DMS 273 treated with DMSO at 0.1 percent for 48 hours (cell line): Measurements from ENCODE around the gene GSC2.

Experiments
- DNase-seq: peaks from one replicate; lab custom pipeline; 2025; lab: John Stamatoyannopoulos, UW

The GSC2 gene

DNA sequence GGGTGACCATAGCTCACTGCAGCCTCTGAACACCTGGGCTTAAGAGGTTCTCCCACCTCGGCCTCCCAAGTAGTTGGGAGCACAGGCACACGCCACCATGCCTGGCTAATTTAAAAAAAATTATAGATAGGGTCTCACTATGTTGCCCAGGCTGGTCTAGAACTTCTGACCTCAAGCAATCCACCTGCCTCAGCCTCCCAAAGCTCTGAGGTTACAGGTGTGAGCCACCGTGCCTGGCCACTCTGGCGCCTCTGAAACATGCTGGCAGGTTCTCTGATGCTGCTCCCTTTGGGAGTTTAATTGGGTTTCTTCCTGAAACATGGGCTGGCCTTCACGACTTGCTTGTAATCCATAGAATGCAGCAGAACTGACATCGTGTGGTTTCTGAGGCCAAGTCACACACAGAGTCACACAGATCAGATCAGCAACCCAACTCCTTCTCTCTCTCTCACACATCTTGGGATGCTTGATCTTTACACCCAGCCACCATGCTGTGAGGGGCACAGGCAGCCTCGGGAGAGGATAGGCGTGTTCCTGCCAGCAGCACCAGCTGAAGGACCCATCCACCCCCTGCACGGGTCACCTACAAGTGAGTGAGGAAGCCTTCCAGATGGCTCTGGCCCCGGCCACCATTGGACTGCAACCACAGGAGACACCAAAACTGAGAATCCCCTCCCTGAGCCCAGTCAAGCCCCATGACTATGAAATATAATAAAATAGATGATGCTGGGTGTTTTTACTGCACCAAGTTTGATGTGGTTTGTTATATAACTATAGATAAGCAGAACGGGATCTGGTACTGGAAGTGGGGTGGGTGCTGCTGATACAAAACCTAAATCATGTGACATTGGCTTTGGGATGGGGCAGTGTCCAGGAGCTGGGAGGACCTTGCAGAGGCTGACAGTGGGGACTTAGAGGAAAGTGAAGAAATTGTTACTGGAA, 3.1 kb upstream of the GSC2 start:
- DNase-seq = no peak

GRCh38 chr22:19151329-19152191, 1.5 kb upstream of the GSC2 start:
- DNase-seq = no peak

DNA sequence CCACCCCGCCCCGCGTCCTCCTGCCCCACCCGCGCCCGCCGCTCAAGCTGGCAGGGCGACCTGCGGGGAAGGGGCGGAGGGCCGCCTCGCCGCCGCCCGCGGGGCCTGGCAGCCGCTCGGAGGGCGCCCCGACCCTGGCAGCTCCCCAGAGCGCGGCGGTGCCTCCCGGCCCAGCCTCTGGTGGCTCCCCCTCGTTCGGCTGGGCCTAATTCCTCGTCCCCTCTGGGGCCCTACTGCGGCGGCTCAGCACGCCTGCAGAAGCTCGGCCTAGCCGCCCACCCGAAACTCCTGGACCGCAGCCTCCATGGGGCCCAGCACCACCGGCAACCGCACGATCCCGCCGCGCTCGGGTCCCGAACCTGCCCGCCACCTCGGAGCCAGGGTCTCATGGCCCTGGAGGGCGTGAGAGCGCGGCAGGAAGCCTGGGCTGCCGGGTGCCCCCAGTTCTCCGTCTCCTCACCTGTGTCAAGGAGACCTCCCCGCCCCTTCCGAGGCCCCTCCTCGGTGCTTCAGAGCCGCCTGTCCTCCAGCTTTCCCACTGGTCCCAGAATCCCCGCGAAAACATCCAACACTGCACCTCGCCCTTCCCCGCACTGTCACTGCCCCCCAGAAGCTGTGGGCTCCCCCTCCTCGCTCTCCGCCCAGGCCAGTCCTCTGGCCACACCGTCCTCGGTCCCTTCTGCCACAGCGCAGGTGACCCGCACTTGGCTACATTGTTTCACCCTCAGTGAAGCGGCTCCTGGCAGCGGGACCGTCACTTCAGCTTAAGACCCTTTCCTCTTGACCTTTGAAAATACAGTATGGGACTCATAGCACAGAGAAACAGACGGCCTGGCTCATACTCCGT, 613 bp upstream of the GSC2 start:
- no peak for DNase-seq

DNA sequence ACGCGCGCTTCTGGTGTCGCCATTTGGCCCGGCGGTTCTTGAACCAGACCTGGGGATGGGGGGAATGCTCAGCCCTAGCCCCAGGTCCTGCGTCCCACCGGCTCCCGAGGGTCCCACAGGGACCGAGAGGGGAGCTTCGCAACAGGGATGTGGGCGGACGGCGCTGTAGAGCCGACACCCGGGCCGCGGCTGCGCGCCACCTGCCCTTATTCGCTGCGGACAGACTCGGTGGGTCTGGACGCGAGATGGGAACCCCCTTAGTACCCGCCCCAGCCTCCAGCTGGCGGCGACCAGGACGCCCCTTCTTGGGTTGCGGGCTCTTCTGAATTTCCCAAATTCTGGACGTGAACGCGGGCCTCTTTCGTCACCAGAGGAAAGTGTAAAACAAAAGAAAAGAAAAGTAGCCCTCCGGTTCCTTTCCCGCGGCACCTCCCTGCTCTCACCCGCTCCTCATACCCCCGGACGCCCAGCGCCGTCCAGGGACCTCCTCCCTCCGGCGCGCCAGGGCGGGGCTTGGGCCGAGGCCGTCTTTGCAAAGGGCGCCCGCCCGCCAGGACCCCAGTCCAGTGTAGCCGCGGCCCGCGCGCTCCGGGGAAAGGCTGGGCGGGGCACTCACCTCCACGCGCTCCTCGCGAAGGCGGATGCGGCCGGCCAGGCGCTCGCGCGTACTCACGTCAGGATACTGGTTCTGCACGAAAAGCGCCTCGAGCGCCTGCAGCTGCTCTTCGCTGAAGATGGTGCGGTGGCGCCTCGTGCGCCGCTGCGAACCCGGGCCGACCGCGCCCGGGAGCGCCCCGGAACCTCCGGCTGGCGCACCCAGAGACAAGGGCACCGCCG, 827 bp downstream of the GSC2 start:
- DNase-seq = no peak

GRCh38 chr22:19148417-19149046, 1.6 kb downstream of the GSC2 start:
- DNase-seq = no peak

DNA sequence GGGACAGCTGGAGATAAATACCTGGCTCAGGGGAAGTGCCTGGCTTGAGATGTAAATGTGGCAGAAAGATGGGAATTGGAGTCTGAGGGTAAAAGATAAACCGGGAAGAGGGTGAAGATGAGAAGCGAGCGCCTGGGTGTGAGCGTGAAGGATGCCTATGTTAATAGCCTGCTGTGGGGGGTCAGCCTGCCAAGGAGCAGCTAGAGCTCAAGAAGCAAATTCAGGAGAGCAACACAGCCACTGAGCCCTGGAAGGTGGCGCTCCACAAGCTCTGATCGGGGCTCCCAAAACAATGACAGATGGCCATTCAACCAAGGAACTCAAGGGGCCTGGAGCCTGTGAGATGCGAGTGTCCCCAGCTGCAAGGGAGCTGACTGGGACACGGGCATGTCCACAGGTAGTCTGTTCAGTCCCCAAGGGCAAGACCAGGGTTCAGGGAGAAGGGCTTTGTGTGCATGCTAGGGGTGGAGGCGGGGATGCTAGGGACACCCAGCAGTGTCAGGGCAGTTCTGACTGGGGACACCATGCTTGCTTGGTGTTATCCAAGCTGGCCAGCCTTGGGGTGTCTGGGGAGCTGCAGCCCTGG, 2.8 kb downstream of the GSC2 start:
- no peak for DNase-seq

DNA sequence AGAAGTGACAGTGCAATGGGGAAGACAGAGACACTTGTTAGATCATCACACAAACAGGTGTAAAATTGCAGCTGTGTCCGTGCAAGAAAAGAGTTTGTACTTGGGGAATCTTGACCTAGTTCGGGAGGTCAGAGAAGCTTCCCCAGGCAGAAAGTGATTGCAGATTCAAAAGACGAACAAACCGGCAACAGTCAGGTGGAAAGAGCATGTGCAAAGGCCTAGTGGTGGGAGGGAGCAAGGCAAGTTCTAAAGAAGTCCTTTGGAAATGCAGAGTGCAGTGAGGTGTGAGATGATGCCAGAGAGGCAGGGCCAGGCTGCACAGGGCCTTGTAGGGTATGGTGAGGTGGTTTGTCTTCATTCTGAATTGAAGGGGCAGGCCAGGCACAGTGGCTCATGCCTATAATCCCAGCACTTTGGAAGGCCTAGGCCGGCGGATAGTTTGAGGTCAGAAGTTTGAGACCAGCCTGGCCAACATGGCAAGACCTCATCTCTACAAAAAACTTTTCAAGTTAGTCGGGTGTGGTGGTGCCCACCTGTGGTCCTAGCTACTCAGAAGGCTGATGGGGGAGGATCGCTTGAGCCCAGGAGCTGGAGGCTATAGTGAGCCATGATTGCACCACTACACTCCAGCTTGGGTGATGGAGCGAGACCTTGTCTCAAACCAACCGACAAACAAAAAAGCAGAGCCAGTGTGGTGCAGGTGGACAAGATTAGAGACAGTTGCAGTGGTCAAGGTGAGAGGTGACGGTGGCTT, 3.7 kb downstream of the GSC2 start:
- DNase-seq = no peak

DNA sequence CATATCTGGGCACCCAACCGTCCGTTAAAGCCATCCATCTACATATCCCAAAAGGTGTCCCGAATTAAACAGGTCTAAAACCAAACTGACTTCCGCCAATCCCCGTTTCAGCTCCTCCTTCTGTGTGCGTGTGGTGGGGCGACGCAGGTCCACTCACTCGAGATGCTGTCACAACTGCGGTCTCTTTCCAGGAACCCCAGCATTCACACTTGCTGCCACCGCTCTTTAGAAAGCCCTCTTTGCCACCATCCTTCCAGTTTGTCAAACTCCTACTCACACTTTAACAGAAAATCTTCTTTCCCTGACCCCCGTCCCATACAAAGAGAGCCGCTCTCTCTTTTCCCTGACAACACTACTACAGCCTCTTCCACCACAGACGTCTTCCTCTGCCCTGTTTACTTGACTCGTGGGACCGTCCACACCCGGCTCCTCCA, 6.1 kb downstream of the GSC2 start:
- DNase-seq = no peak

DNA sequence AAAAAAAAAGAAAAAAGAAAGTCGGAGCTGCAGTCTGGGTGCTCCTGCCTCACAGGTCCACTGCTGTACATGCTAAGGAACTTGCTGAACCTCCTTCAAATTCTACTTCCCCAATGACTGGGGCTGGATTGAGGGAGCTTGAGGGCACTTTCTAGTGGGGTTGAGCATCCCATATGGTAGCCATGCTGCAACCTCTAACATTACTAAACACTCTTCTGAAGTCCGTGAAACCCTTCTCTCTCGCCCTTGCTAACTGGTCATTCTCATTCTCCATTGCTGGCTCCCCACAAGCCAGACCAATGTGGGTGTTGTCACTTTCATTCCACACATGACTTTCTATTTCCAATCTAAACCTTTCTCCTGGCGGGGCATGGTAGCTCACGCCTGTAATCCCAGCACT, 6.9 kb downstream of the GSC2 start:
- DNase-seq = no peak

GRCh38 chr22:19142394-19142793, 7.7 kb downstream of the GSC2 start:
- no peak for DNase-seq

DNA sequence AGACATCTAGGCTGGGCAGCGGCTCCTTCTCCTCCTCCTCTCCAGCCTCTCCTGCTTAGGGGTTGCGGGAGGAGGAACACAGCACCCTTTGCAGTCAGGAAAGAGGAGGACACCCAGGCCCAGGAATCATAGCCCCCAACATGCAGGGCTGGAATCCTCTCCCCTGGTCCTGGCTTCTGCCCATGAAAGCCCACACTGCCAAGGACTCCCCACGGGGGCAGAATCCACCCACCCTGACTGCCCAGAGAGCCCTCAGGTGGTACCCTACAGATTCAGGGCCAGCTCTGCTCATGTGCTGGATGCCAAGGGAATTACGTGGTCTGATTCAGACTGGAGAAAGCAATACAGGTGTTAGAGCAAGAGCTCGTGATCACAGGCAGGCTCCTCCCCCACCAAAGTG, 10.1 kb downstream of the GSC2 start:
- DNase-seq = no peak

GRCh38 chr22:19139001-19139356, 11.1 kb downstream of the GSC2 start:
- DNase-seq = no peak

DNA sequence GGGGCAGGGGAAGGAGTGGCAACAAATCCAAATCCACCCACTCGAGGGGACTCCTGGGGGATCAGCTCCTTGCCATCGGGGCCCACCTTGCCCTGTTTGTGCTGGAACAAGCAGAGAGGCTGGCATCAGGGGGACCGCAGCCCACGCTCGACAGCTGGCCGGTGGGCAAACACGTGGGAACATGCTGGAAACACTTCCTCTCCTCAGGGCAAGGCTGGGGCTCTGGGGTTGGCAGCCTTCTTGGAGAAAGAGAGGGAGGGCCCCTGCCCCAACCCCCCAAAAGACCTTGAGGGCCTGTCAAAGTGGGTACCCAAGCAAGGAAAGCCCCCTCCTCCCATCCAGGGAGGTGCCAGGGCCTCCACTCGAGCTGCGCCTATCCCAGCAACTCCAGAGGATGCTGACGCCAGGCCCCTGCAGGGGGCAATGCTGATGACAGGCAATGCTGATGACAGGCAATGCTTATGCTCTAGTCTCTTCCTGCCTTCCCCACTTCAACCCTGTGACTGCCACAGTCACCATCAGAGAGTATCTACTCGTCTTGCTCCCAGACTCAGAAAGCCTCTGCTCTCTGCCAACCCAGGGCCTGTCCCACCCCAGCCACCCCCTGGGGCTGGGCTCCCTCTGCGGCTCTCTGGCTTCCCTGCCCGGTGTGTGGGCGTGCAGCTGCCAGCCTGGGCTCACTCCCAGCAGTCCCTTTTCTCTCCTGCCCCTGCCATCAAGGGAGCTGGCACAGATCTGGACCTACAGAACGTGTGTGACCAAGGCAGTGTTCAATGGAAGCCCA, 11.7 kb downstream of the GSC2 start:
- DNase-seq = no peak

DNA sequence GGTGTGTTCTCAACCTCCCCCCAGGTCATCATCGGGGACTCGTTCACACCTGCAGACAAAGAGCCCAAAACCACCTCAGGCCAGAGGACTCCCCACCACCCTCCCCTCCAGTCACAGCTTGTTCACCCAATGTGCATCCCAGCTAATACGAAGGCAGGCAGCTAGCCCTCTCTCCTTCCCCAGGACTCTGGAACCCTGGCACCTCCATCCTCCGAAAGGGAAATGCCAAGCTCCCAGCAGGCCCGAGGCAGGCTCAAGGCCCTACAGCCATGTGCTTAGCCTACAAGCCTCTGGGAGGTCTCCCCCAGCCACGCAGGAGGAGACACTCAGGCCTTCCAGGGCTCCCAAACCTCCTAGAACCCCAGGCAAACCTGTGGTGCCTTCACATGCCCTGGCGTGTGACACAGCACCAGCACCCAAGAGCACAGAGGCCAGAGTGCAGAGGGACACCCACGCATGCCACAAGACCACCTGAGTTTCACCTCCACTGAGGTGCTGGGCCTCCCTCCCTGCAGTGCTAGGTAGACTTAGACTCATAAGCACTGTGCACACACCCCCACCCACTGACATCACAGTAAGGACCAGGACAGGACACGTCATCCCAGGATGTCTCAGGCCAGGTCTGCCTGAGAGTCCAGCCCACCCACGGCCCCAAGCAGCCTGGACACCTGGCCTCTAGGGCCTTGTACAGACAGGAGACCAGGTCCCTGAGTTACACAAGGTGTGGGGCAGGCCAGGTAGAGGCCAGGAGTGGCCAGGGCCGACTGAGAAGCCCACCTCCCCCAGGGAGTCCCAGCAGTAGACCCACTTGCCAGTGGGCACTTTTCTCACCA, 12.5 kb downstream of the GSC2 start:
- no peak for DNase-seq

- DNase-seq = no peak
These were observed 13.2 kb downstream of the GSC2 start for GRCh38 chr22:19136915-19137314.

GRCh38 chr22:19134874-19135273, 15.2 kb downstream of the GSC2 start:
- no peak for DNase-seq

DNA sequence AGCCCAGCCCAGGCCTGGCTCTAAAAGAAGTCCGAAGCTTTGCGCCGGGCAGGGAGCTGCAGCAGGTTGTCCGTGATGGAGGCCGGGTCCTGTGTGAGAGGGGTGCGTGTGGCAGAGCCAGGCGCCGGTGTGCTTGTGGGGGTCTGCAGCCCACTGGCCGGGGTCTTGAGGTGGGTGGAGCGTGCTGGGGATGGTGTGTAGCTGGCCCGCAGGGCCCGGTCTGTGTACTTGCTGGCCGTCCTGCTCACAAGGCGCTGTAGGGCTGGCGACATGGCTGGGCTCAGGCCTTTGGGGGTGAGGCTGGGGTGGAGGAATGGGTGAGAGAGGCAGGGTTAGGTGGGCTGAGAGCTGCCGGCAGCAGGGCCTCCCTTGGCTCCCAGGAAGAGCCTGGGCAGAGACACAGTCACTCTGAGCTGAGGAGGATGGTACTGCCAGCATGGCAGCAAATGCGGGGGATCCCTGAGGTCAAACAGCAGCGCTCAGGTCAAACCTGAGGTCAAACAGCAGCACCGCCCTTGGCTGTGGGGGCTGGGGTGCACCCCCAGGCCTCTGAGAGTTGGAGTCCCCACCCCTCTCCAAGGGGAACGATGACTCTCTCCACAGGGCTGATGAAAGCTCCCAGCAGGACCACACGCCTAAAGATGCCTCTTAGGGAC, 15.8 kb downstream of the GSC2 start:
- no peak for DNase-seq
